ENCODE results near the gene PLA2G6.
"Not testable (repeated sequence)": the region's sequence is repeated elsewhere in the genome, so short reads cannot be mapped to it uniquely, and the experiment has no call there.

Gene PLA2G6

DNA sequence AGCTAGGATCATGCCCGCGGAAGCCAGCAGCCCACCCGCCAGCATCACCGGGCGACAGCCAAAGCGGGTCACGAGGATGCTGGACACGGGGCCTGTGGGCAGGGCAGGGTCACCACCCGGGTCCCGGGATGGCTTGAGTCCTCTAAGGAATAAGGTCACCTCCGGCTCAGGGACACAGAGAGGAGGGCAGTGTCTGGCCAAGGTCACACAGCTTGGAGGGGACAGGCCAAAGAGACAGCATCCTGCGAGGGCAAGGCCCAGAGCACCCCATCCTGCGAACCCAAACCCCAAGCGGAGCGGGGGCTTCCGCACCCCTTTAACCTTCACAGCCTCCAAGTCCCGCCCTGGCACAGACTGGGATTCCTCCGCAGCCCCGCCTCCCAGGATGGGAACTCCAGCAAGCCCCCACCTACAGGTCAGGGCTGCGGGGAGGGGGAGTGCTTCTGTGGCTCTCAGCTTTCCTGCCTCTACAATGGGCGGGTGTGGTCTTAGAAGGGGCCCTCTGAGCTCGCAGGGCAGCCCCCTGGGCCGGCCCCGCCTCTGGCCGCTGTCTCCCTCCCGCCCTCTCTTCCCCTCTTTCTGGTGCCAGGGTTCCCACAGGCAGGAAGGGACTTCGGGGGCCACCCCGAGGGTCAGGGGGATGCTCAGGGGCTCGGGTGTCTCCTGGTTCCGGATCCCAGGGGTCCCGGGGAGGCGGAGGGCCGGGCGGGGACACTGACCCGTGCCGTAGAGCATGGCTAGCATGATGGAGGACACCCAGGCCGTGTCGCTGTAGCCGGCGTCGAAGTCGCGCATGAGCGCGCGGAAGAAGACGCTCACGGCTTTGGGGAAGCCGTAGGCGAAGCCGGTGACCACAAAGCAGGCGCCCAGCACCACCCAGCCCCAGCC lies 99.4 kb downstream of the PLA2G6 start:
- peak; percentile 38 to 50 (median 39) for DNase-seq

DNA sequence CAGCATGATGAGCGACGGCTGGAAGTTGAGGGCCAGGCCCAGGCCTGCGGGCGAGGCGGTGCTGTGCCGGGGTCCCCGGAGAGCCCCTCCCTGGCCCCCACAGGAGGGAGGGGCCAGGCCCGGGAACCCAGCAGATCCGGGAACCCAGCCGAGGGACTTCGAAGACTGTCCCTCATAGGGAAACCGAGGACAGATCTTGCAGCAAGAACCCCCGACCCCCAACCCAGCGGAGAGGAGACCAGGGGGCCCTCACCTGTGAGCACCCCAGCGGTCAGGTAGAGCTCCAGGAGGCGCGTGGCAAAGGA lies 100.0 kb downstream of the PLA2G6 start:
- no peak for DNase-seq

DNA sequence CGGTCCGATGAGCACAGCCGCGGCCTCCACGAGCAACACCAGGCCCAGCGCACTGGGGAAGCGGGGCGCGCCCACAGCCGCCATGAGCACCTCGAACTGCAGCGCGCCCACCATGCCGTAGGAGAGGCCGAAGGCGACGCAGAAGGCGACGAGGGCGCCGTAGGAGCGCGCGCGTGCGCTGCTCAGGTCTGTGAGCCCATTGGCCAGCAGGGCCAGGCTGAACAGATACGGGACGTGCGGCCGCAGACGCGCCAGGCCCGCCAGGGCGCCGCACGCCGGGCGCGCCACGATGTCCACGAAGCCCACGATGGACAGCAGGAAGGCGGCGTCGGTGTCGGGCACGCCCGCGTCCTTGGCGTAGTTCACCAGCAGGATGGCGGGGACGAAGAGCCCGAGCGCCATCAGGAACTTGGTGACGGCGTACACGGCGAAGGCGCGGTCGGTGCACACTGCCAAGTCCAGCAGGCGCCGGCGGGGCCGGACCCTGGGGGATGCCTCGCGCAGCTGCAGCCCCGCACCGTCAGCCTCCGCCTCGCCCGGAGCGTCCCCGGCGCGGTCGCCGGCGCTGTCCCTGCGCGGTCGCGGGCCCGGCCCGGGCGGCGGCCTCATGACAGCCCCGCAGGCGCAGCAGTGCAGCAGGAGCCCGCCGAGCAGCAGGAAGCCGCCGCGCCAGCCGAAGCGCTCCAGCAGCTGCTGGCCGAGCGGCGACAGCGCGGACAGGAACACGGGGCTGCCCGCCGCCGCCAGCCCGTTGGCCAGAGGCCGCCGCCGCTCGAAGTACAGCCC lies 100.6 kb downstream of the PLA2G6 start:
- peak in 2 of 3 donors; percentile 31 to 58 for DNase-seq

DNA sequence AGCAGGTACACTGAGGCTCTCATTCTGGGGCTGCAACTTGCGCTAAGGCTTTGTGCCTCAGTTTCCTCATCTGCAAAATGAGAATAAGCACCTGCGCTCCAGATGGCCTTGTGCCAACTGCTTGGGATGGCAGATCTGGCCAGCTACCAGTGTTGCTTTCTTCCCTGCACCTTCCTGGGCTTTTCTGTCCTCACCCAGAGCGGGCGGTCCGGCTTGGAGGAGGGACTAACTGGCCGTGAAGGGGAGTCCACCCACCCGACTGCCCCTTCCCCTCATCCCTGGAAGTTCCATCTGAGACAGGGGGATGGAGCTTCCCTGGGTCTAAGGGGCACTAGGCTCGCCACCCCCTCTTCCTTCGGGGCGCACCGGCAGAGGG lies 101.2 kb downstream of the PLA2G6 start:
- DNase-seq, result no peak

DNA sequence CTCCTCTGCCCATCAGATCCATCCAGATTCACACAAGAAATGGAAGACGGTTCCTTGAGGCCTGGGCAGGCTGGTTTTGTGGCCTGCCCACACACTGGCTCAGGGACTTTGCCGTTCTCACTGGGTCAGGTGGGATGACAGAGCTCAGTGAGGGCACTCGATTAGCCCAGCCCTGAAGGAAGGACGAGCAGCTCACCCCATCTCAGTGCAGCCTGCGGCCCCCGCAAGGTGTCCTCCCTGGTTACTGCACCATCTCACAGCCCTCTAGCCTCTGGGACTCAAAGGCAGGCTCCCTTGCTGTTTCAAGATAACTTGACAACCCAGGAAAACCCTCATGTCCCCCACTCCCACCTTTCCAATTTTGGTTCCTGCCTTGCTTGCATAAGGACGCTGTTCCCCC lies 101.8 kb downstream of the PLA2G6 start:
- DNase-seq, result no peak

DNA sequence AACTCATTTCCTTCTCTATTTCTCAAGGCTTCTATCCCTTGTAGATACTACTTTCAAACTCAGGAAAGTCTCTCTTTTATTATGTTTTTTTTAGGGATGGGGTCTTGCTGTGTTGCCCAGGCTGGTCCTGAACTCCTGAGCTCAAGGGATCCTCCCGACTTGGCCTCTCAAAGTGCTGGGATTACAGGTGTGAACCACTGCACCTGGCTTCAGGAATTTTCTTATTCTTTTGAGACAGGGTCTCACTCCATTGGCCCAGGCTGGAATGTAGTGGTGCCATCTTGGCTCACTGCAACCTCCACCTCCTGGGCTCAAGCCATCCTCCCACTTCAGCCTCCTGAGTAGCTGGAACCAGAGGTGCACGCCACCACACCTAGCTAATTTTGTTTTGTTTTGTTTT lies 102.4 kb downstream of the PLA2G6 start:
- DNase-seq, result not testable (repeated sequence)

DNA sequence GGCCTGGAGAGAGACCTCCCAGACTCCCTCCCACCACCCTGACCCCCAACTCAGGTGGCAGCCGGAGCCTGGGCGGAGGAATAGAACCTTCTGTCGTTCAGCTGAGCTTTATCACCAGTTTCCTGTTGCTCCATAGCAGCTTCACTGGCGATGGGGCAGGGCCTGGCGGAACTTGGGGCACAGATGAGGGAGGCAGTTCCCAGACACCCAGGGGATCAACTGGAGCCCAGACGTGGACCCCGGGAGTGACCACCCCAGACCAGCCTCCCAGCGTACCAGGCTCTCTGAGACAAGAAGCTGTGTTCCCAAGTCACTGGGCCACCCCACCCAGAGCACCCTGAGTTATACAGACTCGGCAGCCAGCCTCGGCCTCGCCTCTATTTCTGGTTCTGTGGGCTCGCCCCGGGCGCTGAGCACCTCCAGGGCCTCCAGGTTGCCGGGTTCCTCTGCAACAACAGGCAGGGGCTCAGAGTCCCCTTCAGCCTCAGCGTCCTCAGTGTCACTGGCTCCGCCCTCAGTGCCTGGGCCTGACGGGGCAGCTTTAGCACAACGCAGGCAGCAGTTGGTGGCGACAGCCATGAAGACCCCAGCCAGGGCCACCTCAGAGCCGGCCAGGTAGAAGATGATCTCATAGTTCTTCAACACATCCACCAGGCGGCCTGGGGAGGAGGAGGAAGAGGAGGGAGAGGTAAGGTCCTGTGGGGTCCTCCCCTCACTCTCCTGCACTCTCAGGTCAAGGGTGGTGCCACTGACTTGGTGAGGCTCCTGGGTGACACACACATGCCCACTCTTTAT lies 103.4 kb downstream of the PLA2G6 start:
- DNase-seq, result no peak

DNA sequence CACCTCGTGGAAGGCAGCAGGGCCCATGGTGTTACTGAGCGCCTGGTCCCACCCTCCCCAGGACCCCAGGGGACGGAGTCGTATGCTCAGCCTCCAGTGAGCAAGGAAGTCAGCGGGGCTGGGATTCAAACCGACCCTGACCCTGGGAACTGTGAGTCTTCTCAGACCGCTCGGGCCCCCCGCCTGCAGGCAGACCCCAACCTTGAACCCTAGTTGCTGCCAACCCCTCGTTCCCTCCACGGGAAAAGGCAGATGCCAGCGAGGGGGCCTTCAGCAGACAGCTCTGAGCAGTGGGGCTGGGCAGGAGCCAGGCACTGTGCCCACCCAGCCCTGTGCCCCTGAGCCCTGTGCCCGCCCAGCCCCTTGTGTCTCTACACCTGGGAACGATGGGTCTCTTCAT lies 104.0 kb downstream of the PLA2G6 start:
- no peak for DNase-seq

DNA sequence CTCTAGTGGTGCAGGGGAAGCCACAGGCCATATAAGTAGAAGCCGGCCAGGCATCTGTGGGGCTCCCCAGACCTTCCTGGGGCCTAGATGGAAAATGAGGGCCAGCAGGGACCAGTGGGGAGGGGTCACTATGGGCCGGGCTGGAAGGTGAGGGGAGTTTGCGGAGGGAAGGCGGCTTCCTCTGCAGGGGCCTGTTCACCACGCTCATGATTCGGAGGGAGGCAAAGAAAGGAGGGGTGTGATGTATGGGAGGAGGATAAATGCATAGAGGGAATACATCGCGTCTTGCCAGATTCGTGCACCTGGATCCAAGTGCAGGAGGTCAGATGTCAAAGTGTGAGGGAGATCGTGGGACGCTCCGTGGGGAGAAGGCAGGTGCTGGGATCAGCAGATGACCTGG lies 104.5 kb downstream of the PLA2G6 start:
- no peak for DNase-seq

DNA sequence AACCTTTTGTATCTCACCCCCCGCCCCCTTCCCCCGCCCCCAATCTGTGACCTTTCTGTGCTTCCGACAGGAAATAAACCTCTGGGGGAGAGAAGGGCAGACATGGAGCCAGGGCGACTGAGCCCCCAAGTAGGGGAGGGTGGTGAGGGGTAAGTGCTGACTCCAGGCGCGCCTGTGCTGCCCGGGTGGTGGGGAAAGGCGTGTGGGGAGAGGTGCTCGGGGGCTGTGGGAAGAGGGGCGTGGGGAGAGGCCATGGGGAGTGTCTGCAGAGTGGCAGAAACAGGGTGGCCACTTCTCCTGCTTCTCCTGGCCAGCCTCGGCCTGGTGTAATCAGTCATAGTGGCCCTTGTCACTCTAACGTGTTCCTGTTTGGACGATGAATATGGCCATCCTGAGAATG lies 105.7 kb downstream of the PLA2G6 start:
- no peak for DNase-seq

DNA sequence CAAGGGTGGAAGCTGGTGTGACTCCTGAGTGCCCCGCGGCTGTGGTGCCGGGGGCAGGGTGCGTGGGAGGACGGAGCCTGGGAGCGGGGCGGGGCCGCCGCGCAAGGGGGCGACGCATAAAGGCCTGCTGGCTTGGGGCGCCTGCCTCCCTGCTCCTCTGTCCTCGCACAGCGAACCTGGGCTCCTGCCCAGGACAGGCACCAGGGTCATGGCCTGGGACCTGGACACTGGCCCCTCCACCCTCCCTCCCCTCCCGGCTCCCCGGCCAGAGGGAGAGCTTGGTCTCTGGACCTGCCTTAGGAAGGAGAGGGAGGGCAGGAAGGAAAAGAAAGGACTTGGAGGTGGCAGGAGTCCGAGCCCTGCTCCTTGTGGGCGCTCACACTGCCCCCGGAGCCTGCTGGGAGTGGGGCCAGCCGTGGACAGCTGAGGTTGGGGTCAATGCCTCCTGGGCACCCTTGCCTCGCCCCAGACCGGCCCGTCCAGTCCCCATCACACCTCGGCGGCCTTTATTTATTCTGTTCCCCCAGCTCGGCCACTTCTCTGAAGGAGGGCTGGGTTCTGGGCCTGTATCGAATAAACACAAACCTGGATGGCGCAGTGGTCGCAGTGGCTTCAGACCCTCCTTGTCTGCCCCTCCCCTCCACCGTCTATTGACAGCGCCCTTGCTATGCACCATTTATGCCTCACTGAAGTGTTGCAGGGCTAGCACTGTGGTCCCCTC lies 106.4 kb downstream of the PLA2G6 start:
- no peak for DNase-seq

DNA sequence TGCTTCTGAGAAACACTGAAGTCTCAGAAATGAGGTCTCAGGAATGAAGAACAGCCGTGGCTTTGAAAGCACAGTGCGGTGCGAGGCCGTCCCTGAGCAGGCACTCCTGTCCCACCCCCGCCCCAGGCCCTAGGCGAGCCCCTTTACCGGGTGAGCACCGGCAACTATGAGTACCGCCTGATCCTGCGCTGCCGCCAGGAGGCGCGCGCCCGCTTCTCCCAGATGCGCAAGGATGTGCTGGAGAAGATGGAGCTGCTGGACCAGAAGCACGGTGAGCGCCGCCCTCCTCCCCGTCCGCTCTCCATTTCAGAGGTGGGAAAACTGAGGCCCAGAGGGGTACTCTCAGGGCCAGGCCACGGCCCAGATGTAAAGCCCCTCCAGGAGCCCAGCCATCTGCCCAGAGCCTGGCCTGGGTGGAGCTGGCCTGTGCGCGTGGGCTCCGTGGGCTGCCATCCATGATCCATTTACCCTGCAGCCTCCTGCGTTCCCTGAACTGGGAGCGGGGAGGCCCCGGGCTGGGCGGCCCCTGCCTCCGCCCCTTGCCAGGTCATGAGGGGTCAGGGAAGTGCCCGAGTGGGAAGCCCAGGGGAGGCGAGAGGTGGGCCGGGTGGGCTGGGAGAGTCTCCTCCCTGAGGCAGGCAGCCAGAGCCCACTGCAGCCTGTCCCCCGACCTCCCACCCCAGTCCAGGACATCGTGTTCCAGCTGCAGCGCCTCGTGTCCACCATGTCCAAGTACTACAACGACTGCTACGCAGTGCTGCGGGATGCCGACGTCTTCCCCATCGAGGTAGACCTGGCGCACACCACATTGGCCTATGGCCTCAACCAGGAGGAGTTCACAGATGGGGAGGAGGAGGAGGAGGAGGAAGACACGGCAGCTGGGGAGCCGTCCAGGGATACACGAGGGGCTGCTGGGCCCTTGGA lies 107.2 kb downstream of the PLA2G6 start:
- no peak for DNase-seq

DNA sequence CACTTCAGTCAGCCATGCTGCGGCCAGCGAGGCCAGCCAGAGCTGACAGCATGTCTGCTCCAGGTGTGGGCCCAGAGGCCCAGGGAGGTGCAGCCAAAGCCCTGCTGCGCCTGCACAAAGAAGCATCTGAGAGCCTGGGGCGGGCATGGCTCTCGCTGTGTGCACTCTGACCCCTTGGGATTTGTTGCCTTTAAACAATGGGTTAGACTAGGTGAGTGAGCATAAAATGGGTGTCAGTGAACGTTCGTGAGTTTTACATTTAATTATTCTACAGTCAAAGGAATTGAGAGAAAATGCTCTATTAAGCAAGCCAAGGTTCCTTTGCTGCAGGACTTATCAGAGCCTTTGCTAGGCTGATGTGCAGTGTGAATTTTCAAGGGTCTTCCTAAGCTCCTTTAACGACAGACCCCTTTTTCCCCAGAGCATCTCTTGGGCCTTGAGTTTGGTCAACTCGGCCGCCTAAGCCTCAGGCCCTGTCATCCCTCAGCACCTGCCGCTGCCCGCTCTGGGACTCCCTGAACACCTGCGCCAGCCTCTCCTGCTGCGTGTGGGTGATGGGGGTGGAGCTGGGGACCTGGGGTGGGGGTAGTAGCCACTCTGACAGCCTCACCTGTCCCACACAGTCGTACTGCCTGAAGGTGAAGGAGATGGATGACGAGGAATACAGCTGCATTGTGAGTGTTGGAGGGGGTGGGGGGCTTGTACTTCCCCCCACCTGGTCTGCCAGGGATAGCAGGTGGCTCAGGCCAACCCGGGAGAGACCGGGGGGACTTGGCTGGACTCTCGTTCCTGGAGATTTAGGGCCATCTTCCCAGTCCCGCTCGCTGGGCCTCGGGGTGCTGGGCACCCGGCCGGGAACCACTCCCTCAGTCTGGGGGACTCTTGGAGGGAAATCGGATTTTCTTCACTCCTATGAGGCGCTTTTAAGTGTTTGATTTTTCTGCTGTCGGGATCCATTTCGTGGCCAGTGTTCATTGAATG lies 108.2 kb downstream of the PLA2G6 start:
- DNase-seq, result no peak

DNA sequence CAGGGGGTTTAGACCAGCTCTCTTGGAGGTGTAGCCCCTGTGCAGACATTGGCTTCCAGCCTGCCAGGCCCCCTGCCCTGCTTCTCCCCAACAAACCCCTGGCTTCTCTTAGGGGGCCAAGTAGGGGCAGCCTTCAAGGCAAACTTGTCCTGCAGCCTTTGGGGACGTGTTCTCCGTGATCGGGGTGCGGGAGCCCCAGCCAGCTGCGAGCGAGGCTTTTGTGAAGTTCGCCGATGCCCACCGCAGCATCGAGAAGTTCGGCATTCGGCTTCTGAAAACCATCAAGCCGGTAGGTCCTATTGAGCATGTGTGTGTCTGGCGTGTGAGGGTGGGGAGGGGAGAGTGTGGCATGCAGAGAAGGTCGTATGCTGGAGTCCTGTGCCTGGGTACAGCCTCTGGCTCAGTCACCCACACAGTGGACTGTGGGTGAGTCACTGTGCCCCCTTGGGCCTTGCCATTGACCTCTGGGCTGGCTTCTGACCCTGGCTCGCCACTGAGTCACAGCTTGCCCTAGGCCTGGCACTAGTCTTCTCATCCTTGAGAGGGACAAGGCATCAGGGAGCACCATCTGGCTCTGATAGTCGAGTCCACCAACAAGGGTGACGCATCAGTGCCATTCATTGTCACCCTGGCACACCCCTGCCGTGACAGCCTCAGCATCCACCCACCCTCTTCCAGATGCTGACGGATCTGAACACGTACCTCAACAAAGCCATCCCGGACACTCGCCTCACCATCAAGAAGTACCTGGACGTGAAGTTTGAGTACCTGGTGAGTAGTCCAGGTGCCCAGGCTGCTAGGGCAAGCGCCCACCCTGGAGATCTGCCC lies 109.1 kb downstream of the PLA2G6 start:
- peak in 1 of 3 donors; percentile 10 for DNase-seq

DNA sequence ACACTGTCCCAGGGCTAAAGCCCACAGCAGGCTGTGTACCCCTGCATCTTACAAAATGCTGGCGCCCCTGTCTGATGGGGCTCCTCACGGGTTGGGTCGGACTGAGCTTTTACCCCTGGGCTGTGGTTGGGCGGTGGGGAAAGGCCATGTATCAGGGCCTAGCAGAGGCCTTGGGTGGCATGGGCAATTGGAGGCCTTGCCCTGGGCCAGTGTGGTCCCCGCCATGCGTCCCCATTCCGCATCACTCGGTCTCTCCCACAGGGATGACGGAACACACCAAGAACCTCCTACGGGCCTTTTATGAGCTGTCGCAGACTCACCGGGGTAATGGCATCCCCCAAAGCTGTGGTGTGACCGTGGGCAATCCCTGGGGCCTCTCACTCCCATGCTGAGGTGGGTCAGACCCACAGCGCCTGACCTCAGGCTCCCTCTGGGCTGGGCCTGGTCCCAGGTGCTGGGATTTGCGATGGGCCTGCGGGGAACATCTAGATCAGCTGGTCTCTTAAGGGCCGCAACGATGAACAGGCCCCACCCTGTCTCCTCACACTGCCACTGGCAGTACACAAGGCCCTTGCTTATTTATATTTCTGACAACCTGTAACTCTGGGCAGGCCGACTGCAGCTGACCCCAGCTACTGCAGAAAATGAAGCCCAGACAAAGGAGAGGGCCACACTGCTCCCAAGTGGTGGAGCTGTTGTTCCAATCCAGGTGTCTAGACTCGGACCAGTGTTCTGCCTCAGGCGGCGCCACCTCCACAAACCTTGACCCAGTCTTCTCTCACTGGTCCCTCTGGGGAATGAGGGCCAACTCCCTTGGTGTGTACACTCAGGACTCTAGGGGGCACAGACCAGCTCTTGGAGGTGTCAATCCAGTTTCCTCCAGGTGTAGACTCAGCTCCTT lies 110.0 kb downstream of the PLA2G6 start:
- DNase-seq, result no peak

DNA sequence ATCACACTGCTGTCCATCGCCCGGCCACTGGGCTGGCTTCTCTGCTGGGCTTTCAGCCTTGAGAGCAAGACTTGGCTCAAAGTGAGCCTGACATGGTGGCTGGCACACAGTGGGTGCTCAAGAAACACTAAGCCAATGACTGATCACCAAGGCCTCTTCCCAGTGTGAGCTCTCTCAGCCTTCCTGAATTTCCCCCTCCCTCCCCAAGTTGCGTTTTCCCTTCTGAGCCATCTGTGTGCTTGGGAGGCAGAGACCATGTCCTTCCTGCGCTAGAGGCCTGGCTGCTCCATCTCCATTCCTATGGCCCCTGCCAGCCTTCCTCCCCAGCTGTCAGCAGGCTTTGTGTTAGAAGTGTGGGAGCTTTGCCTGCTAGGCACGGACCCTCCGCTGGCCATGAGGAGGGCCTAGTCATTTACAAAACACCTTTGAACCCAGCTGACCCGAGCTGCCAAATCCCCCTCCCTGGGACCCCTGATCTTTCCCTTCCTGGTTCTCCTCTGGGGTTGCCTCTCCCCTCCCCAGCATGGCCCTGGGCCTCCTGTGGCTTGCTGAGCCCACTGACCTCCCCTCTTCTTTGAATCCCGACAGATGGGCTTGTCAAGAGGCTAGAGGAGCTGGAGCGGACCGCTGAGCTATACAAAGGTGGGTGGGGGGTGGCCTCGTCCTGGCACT lies 111.2 kb downstream of the PLA2G6 start:
- DNase-seq, result no peak

DNA sequence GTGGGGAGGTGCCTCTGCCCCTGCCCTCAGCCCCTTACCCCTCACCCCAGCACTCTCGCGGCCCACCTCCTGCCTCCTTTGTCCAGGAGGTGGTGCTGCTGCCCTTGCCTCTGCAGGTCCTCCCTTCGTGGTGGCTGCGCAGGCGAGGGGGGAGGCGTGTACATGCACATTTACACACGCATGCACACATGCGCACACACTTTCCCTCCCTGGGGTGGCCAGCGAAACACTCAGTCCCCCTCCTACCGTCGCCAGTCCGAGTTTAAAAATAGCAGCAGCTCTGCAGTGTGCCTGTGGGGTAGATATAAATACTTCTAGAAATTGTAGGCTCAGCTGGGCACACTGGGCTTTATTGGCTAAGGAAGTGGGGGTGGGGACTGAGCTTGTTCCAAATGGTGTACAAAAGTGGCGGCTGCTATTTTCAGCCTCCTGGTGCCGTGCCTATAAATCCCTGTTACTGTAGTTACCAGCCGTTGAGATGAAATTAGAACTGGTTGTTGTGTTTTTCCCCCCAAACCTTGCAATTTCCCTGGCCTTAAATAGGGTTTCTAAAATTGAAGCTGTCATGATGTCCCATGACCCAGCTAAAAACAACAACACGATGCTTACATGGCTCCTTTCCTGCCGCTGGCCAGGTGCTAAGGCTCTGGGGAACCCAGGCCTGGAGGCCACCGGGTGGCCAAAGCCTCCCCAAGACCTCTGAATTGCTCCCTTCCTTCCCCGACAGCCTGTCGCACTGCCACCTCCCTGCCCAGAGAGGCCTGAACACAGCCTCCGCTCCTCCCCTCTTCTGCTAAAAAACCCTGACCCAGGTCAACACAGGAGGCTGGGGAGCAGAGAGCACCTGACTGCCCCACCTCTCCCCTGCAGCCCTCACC lies 112.0 kb downstream of the PLA2G6 start:
- peak in 1 of 3 donors; percentile 17 for DNase-seq

Measured in suppressor macrophage treated with lipopolysaccharide for 1 hour (primary cell).